NCI-H748 (cell line): ENCODE data around the gene VIL1.

ENCODE experiments used
- DNase-seq: peaks from one replicate; lab custom pipeline; 2025; ENCODE audit not compliant: unreplicated experiment; lab: John Stamatoyannopoulos, UW

VIL1 gene

DNA sequence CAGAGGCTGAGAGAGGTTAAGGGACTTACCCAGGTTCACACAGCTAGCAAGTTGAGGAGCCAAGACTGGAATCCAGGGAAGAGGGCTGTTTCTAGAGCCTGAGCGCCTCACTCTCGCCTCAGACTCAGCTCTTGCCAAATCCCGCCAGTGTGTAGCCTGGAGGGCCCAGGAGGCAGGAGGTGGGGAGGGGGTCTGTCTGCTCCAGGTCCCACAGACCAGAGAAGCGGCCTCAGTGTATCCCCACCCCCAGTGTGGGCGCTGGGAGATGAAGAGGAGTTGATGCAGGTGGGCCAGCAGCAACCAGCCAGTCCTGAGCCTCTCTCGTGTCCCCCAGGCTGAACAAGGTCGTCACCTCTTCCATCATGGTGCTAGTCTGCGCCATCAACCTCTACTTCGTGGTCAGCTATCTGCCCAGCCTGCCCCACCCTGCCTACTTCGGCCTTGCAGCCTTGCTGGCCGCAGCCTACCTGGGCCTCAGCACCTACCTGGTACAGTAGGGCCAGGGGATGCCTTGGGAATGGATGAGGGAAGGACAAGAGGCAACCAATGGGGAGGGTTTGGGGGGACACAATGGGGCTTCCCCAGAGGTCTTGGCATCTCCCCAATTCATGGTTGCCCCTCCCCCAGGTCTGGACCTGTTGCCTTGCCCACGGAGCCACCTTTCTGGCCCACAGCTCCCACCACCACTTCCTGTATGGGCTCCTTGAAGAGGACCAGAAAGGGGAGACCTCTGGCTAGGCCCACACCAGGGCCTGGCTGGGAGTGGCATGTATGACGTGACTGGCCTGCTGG, 24.4 kb upstream of the VIL1 start:
- no peak for DNase-seq

DNA sequence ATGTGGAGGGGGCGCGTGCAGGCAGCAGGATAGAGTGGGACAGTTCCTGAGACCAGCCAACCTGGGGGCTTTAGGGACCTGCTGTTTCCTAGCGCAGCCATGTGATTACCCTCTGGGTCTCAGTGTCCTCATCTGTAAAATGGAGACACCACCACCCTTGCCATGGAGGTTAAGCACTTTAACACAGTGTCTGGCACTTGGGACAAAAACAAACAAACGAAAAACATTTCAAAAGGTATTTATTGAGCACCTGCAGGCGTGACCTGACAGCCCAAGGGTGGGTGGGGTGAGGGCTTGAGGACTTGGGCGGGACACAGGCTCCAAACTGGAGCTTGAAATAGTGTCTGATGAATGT, 23.9 kb upstream of the VIL1 start:
- DNase-seq = no peak

DNA sequence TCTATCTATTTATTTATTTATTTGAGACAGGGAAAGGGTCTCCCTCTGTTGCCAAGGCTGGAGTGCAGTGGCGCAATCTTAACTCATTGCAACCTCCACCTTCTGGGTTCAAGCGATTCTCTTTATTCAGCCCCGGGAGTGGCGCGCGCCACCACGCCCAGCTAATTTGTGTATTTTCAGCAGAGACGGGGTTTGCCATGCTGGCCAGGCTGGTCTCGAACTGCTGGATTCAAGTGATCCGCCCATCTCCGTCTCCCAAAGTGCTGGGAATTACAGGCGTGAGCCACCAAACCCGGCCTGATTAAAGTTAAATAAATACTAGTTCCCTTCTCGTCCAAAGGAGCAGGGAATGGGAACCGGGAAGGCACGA, 23.5 kb upstream of the VIL1 start:
- peak; percentile 73 for DNase-seq

DNA sequence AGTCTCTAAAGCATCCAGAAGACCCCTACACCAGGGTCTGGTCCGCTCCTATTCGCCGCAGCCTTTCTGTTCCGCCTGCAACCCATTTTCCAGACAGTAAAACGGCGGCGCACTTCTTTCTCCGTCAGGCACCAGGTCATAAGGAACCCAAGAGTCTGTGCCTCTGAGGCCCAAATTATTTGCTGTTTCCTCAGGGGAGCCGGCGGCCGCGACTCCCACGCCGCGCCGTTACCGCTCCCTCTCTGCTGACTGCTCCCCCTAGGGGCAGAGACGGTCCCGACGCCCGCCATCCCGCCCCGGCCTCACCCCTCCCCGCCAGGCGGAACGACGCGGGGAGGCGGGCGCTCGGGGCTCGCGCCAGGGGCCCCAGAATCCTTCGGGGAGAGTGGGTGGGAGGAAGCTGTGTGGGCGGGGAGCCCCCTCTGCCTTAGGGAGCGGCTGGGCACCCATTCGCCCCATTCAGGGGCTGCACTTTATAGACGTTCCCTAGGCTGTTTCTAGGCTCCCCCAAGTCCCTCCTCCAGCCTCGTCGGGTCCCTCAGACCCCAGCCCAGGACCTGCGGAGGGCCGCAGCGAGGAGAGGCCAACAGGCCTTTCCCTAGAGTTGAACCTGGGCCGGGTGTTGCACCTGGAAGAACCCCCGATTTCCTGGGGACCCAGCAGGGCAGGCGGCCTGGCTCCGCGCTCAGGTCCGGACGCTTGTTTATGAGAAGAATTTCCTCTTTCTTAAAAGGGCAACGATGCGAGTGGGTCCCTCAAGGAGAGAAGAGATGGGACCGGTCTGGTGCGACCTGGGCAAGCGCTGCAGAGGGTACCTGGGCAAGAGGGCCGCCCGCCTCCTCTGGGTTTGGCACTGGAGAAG, 22.9 kb upstream of the VIL1 start:
- peak; percentile 96 for DNase-seq

DNA sequence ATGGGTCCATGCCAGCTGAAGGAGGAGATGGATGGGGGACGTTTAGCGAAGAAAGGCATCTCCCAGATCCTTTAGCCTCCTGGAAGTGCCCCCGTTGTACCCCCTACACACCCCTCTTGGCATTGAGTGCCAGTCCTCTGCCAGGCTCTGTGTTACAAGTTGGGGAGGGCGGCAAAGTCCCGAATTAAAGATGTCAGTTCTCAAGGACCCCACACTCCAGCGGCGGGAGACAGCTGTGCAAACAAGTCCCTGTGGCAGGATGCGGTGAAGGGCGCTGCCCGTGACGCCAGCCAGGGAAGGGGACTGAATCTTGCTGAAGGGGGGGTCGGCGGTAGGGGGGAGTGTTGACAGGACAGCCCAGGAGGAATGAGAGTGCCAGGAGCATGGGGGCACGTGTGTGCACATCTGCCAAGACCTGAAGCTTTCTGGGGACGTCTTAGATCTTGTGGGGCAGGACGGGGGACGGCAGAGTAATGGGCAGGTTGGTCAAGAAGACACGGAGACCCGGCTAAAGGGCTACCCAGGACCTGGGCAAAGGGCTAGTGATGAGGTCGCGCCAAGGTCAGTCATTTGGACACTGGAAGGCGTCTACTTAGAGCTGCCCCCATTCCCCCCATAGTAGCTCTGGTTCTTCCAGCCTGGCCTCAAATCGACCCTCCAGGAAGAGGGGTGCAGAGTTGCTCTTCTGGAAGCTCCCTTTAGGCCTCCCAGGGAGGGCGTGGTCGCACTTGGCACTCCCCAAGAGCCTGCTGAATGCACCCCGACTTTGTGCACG, 22.0 kb upstream of the VIL1 start:
- peak; percentile 93 for DNase-seq

DNA sequence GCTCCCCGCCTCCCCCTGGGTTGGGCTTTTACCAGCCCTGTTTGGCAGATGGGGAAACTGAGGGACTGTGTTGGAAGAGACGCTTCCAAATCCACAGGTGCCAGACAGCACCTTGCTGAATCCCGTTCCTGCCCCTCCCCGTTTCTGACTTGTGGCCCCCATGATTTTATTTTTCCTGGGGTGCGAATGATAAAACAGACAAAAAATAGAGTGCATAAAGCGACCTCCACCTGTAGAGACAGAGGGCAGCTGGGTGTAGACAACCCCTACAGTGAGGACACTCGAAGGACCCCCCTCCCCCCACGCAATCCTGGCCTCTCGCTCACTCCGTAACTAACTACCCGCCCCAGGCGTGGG, 21.5 kb upstream of the VIL1 start:
- no peak for DNase-seq

DNA sequence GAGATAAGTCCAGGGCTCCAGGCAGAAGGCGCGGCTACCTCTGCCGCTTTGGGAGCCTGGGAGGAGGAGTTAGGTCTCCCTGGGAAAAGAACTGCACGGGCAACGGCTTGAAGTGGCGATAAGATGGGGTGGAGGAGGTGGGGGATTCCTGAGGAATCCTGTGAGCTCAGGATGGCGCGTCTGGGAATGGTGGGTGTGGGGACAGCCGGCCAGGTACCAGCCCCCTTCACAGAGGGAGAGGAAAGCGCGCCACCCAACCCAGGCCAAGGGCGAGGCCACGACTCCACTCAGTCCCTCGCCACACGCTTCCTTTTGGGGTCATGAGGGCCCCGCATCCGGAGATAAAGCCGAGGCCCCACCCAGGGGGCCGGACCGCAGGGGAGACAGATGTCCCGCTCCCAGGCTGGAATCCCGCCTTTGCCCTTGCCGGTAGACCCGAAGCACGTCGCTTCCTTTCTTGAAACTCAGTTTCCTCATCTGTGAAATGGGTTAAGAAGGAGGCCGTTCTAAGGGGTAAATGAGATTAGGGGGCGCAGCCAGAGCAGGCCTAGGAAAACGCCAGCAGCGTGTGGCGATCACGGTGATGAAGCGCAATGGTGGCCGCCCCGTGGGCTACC, 21.0 kb upstream of the VIL1 start:
- peak; percentile 67 for DNase-seq

DNA sequence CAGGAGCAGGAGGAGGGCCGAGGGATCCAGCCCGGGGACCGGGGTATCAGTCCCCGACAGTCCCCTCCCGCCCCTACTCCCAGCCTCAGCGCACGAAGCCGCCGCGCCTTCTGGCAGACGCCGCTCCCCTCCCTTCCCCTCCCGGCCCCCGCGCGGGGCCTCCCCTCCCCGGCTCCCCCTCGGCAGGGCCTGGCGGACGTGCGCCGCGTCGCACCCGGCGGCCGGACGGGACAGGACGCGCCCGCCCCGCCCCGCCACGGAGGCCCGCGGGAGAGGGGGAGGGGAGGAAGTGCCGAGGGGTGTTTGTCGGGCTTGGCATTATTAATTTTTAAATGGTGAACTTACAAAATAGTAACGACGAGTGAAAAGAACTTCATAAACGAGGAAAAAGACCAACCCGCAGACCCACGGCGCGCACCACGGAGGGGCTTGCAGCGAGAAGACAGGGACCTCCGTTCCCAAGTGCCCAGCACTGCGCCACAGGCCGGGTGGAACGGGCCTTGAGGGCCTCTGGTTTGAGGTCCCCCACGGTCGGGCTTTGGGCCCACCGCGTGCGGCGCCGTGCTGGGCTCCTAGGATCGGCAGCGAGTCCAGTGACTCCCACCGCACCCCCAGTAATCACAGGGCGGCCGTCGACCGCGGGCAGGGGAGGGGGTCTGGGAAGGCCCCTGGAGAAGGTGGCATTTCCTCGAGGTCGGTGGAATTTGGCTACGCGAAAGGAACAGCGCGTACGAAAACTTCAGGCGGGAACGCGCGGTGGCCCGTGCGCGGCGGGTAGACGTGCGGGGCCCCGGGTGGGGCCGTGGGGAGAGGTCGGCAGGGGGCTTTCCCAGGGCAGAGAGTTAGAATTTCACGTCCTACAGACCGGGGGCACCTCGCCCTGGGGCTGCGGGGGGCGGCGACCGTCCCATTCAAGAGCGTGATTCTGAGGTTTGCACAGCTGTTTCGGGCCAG, 20.2 kb upstream of the VIL1 start:
- DNase-seq = peak; percentile 73

DNA sequence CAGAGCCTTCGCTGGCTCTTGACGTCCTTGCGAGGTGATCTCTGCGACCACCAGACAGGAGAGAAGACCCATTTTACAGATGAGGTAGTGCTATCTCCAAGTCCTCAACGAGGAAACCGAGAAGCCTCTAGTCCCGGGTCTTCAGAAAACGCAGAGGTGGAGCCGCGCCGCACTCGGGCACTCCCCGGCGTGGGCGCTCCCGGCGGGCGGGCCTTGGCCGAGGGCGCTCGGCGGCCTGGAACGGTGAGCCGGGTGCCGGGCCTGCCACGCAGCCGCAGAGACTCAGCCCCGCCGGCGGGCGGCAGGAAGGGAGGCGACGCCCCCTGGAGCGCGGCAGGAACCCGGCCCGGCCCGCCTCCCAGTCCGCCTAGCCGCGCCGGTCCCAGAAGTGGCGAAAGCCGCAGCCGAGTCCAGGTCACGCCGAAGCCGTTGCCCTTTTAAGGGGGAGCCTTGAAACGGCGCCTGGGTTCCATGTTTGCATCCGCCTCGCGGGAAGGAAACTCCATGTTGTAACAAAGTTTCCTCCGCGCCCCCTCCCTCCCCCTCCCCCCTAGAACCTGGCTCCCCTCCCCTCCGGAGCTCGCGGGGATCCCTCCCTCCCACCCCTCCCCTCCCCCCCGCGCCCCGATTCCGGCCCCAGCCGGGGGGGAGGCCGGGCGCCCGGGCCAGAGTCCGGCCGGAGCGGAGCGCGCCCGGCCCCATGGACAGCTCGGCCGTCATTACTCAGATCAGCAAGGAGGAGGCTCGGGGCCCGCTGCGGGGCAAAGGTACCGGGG, 19.3 kb upstream of the VIL1 start, which contains the start of gene CTDSP1:
CTDSP1 (plus strand) TSS at position 478 of the 776 bp plus-strand sequence; CDS start at position 701, 223 bp downstream.
- peak; percentile 94 for DNase-seq

DNA sequence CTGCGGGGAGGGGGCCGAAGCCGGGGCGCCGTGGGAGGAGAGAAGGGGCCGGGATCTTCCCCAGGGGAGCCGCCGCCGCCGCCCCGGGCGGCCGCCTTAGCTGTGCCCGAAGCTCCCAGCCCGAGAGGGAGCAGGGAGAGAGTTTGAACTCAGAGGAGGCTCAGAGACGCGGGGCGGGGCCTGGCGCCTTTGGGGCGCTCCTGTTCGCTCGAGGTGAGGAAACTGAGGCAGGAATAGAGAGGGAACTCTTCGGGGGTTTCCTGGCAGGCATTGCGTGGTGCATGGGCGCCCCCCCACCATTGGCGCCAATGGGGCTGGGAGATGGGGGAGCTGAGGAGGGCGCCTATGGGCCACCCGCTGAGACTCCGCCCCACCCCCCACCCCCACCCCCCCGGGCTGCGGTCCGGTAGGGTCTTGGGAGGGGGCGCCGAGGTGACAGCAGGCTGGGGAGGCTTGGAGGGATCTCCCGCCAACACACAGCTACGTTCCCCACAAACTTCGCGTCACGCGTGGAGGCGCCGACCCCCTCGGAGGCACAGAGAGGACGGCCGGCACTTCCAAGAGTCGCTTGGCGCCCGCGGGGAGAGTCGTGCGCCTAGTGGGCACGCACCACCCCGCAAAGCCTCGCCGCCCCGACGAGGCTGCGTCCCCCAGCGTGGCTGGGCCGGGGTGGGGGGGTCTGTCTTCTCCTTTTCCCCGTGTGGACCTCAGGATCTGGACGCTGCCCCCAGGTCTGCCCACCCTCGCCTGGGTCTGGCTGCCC, 18.6 kb upstream of the VIL1 start:
- no peak for DNase-seq

DNA sequence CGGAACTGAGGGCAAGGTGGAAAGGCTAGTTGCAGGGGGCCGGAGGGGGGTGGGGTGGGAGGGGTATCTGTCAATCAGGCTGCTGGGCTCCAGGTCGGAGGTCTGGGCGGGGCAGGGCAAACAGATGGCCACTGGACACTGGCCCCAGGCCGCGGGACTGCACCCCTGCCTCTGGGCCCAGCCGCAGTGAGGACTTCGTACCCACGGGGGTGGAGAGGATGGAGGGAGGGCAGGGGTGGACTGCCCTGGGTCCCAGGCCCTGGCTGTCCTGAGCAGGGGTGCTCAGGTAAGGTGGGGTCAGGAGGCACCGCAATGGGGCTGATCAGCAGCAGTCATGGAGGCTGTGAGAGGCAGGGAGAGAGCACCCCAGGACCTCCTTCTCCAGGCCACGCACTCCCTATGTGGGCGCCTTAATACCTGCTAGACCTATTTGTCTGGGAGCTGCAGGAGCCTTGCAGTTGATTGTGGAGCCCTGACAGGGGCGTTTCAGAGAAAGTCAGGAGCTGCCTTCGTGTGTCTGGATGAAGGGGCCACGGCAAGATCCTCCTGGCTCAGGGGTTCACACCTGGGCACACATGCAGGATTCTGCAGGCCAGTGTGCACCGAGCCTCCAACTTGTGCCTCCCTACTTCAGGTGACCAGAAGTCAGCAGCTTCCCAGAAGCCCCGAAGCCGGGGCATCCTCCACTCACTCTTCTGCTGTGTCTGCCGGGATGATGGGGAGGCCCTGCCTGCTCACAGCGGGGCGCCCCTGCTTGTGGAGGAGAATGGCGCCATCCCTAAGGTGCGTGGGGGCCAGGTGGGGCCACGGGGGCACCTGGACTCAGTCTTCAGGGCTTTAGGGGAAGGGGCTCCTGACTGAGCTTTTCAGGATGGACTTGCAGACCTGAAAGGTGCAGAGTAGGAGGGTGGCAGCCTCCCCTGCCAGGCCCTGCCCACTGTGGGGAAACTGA, 17.7 kb upstream of the VIL1 start:
- DNase-seq = no peak

DNA sequence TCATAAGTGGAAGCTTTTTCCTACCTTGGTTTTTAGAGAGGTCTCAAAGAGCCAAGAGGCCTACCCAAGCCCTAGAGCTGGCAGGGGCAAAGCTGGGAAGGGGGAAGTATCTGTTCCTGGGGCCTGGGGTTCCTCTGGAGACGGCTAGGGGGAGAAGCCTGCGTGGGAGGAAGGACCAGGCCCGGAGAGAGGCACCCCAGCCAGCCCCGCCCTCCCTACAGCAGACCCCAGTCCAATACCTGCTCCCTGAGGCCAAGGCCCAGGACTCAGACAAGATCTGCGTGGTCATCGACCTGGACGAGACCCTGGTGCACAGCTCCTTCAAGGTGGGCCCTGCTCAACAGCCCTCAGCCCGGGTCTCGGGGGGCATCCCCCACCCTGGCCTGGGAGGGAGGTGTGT, 17.0 kb upstream of the VIL1 start:
- no peak for DNase-seq

DNA sequence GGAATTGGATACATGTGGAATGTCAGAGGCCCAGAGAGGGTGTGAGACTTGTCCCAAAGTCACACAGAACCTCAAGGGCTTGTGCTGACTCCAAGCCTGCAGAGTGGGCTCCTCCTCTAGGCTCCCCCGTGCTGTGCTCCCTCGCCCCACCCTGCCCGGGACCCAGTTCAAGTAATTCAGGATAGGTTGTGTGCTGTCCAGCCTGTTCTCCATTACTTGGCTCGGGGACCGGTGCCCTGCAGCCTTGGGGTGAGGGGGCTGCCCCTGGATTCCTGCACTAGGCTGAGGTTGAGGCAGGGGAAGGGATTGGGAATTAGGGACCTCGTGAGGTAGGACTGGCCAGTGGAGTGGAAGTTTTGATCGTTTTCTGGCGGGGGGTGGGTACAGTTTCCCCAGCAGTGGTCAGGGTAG, 16.4 kb upstream of the VIL1 start:
- DNase-seq = no peak

DNA sequence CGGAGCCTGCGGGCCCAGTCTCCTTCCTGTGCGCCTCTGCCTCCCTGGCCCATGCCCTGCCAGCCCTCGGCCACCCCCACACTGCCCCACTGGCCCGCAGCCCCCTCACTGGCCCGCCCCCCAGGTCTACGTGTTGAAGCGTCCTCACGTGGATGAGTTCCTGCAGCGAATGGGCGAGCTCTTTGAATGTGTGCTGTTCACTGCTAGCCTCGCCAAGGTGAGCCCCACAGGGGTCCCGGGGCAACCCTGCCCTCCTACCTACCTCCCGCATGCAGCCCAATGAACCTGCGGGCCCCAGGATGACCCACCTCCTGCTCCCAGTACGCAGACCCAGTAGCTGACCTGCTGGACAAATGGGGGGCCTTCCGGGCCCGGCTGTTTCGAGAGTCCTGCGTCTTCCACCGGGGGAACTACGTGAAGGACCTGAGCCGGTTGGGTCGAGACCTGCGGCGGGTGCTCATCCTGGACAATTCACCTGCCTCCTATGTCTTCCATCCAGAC, 16.0 kb upstream of the VIL1 start:
- DNase-seq = no peak

DNA sequence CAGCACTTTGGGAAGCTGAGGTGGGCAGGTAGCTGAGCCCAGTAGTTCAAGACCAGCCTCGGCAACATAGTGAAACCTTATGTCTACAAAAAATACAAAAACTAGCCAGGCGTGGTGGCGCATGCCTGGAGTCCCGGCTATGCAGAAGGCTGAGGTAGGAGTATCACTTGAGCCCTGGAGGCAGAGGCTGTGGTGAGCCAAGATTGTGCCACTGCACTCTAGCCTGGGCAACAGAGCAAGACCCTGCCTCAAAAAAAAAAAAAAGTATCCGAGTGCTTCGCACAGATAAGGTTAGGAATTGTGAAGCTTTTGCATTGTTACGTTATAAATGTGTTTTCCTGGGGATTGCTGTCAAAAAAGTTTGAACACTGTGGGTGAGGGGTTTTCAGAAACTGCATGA, 15.1 kb upstream of the VIL1 start:
- DNase-seq = no peak

DNA sequence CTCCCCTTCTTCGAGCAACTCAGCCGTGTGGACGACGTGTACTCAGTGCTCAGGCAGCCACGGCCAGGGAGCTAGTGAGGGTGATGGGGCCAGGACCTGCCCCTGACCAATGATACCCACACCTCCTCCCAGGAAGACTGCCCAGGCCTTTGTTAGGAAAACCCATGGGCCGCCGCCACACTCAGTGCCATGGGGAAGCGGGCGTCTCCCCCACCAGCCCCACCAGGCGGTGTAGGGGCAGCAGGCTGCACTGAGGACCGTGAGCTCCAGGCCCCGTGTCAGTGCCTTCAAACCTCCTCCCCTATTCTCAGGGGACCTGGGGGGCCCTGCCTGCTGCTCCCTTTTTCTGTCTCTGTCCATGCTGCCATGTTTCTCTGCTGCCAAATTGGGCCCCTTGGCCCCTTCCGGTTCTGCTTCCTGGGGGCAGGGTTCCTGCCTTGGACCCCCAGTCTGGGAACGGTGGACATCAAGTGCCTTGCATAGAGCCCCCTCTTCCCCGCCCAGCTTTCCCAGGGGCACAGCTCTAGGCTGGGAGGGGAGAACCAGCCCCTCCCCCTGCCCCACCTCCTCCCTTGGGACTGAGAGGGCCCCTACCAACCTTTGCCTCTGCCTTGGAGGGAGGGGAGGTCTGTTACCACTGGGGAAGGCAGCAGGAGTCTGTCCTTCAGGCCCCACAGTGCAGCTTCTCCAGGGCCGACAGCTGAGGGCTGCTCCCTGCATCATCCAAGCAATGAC, 14.4 kb upstream of the VIL1 start:
- DNase-seq = no peak
